Smooth muscle cell of the pulmonary artery (primary cell): ENCODE data around the gene RAMACL. TPM values are rescaled to one million over a fixed set of nuclear protein-coding genes. Genes with fewer than 3 reads are reported as not detected.

Experiments
- total RNA-seq: library from RNA; depleted of rRNA; stranded (reverse); fragments of >200 nt; gene quantifications from 2 replicates; pipeline ENCODE4 v1.2.3, GENCODE V29; 2014

Gene RAMACL
- total RNA-seq: 1.6 and 2.0 TPM in 2 replicates

DNA sequence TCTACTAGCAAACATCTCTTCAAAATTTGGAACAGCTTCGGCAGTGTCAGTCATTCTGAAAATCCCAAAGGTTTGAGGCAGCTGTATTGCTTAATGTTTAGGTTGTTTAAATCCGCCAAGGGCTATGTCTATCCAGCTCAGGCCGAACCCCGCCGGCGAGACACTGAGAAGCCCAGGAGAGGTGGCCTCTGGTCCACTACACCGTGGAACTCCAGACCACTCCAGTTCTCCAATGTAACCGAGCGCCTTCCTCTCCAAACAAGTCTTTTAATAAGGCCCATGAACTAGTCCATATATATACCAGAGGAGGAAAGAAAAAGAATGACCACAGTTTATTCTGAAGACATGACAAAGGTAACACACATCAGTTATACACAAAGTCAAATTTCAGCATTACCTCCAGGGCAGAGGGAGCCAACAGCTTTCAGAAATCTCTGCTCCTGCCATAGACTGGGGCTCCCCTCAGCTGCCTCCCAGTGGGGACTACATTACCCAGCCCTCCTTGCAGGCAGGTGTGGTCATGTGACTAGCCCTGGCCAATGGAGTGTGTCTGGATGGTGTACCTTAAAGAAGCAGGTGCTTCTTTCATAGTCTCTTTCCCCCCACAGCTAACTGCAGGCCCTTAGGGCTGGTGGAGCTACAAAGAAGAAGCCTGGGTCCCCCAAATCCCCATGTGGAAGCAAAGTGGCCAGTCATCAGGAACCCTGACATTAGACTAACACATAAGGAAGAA, at the start of gene RAMACL:
TSS of gene RAMACL (minus strand) at position 255 of the 733 bp plus-strand sequence. CDS start at position 54, 201 bp downstream.

GRCh38 chr6:166627033-166627874, 40.8 kb upstream of the RAMACL start, which contains the start of gene RPS6KA2:
TSS of gene RPS6KA2 (minus strand) at chr6:166627251. CDS start at chr6:166627019, 232 bp downstream.

Other genes with a start within 250 kb of the RAMACL start
- 38.0 and 44.1 TPM in 2 replicates for gene SFT2D1, start 244.1 kb downstream of the RAMACL start, total RNA-seq
- 17.7 and 22.7 TPM in 2 replicates for gene MPC1, start 203.7 kb downstream of the RAMACL start, total RNA-seq
- gene RPS6KA2, start 40.6 kb upstream of the RAMACL start, total RNA-seq: 74.3 and 110 TPM in 2 replicates